Measurements from ENCODE around the gene PGAM5.

Gene PGAM5

DNA sequence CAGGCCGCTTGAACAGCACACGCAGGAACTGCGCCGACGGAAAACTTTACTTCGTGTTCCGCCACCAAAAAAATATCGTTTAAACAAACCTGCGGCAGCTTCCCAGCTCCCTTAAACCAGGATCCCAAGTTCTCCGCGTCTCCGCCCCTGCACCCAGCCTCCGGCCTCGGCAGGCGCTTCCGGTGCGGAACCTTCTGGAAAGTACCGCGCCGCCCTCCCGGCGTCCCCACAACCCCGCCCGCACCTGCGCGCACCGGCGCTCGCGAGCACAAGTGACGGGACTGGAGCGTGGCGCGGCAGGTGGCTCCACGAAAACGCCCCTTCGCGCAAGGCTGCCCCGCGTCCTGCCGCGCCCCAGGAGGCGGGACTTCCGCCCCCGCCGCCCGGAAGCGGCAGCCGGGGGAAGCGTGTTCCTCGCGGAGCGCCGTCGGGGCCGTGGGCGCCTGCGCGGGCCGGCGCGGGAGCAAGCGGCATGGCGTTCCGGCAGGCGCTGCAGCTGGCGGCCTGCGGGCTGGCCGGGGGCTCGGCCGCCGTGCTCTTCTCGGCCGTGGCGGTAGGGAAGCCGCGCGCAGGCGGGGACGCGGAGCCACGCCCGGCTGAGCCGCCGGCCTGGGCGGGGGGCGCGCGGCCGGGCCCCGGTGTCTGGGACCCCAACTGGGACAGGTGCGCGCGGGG, at the start of gene PGAM5:
PGAM5 (plus strand) TSS at position 438 of the 675 bp plus-strand sequence; CDS start at position 473, 35 bp downstream.
- DNase-seq = peak in 57 of 58 donors; percentile 15 to 87 (median 68)

DNA sequence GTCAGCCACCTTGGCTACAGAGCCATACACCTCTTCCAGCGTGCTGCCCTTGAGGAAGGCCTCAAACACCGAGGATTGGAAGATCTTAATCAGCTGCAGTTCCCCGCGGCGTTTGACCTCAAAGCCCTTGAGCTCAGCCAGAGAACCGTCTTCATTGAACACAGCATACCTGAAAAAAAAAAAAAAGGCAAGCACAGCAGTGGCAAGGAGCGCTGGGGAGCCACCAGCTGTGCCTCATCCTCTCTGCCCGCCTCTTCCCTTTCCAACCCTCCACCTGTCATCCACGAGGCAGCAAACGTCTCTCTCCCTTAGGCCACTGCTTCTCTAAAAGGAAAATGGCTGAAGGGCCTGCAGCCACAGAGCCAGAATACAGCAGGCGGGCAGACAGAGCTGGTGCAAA, 49.6 kb upstream of the PGAM5 start:
- DNase-seq = no peak

DNA sequence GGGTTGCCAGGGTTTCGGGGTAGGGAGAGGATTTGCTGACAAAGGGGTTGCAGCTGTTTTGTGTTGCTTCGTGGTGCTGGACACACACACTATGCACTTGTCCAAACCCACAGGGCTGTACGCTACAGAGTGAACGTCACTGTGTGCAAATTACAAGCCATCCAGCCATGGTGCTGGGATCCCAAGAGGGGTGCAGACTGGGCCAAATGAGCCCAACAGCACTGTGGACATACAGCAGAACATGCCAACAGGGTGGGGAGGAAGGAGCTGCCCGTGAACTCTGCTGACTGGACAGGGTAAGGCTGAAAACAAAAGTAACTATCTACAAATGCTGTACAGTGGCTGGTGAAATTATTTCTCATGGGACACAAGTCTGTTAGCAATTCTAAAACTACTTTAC, 48.7 kb upstream of the PGAM5 start:
- DNase-seq = no peak

DNA sequence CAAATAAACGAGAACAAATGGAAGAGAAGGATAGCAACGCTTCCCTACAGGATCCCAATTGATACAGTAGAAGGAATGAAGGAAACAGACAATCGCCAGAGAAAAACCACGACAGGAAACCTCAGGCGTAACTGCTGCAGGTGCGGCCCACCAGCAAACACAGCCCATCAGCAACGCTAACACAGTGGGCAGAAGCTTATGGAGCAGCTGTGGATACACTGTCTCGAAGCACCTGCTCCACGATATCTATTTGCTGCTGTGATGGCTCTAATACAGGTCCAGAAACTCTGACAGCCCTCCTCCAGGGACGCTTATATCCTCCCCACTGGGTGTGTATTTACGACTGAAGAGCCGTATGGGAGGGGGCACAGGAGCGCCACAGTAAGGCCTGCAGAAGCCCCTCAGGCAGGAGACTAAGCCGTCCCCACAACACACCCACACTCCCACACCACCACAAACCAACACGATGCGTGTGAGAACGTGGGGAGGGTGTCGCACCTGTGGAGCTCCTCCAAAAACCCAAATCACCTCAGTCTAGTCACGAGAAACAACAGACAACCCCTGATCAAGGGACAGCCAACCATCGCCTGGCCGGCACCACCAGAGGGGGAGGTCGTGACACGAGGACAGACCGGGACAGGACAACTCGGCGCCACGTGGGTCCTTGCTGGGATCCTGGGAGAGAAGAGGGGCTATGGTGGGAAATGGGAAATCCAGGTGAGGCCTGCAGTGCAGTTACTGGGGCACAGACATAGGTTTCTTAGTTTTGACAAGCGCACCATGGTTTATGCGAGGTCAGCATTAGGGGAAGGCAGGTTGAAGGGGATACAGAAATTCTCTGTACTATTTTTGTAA, 47.5 kb upstream of the PGAM5 start:
- no peak for DNase-seq

DNA sequence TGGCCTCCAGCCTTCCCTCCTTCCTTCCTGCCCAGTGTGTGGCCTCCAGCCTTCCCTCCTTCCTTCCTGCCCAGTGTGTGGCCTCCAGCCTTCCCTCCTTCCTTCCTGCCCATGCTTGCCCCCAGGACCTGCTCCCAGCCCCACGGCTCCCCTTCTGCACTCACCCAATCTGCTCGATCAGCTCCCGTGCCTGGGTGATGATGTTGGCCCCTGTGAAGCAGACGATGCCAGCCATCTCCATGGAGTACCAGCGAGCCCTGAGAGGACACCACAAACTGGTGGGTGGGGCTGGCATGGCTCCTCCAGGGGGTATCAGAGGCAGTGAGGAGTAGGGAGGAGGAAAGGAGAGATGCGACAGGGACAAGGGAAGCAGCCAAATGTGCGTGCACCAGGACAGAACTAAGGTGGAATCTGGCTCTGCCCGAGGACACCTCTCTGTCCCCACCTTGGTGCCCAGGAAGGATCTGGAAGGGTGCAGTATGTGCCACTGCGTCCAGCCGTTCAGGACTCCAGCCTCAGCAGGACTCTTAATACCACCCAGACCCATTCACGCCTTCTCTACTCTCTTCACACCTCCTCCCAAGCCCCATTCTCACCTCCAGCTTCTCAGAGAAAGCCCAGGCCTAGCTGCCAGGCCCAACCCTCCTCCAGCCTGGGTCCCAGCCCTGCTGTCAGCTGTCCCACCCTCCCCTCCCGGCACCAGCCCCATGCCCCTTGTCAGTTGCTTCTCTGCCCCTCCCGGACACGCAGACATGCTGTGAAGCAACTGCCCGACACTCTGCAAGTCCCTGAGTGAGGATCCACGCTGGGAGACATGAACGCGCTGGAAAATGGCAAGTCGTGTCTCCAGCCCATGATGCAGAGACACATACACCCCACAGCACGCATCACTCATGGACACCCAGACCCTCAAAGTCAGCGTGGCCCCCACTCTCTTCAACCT, 46.2 kb upstream of the PGAM5 start:
- DNase-seq = no peak

DNA sequence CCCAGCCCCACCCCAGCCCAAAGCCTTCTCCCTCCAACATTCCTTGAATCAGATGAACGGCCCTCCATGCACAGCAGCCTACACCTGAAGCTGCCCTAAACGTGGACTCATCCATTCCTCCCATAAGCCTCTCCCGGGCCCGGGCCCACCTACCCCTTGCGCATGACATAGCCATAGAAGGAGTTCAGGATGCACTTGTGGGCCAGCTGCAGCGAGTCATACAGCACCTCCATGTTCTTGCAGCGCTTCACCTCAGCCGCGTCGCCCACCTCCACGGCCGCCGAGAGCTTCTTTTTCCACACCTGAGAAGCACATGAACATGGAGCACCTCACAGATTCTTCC, 45.5 kb upstream of the PGAM5 start:
- DNase-seq = no peak

DNA sequence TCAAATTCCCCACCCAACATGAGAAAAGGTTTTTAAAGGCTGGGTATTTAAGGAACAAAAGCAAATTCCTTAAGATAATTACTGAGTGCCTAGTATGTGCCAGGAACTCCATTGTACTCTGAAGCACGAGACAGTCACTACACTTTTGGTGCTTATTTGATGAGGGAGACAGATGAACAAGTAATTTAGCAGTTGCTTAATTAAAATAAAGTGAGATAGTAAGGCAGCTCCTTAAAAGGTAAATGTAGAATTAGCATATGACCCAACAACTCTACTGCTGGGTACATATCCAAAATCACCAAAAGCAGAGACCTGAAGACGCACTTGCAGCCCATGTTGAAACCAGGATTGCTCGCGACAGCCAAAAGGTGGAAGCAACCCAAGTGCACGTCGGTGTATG, 44.8 kb upstream of the PGAM5 start:
- DNase-seq = no peak

DNA sequence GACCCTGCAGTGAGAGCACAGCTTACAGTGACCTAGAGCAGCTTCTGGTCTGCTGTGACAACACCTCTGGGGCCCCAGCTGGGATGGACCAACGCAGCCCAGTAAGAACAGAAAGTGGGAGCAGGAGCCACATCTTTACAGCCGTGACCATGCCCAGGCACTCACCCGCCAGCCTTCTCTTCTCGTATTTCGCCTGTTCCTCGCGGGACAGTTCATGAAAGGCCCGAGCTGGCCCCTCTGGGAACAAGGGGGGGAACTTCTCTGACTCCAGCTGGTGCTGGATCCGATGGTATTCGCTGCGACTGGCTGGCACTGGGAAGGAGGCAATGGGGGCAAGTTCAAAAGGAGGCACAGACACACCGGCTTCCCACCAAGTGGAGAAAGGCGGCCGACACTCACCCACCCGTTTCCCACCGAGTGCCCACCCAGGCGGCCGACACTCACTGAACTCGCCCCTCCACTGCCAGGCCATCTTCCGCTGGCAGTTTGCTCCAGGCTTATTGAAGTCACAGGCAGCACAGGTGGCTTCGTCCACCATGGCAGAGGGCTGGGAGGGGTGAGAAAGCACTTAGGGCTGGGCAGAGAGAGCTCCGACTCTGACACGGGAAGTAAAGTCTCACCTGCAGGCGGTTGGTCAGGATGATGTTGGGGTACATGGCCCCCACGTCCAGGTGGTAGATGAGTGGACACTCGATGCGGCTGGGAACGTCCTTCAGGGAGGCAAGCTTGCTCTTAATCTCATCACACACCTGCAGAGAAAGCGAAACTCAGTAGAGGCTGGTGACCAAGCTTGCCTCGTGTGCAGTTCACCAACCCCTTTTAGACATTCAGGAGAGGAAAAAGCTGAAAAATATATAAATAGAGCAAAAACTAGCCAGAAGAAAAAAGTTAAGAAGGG, 42.2 kb upstream of the PGAM5 start:
- no peak for DNase-seq

DNA sequence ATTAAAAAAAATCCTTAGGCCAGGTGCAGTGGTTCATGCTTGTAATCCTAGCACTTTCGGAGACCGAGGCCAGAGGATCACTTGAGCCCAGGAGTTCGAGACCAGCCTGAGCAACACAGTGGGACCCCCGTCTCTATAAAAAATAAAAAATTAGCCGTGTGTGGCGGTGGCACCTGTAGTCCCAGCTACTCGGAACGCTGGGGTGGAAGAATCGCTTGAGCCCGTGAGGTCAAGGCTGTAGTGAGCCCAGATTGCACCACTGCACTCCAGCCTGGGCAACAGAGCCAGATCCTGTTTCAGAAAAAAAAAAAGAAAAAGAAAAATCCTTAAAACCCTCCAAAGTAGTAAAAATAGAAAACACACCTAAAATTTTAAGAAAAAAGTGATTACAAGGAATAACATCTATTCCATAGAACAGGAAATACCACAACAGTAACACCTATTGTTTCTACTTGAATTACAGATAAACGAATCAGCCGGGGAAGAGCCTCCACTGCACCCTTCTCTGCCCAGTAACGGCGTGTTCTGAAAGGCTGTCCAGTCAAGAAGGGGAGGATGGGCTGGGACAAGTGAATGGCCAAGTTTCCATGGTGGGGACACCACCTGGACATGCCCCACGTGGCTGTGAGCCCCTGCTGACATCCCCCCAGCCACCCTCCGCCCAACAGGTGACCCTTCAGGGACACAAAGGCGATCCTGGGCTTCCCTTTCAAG, 41.3 kb upstream of the PGAM5 start:
- DNase-seq = no peak

DNA sequence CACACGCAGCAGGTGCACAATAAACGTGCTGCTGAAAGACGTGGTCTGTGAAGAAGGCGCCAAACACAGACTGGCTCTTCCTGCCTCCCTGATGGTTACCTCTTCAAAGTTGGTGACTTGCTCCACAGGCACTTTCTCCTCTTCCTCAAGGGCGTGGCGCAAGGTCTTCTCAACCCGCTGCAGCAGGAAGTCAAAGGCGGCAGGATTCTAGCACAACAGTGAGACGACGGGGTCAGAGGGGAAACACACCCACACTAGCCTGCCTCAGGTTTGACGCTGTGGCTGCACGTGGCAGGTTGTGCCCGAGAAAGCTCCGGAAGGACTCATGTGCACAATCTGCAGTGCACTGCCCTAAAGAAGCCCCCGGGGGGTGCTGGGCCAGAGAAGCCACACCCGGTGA, 38.5 kb upstream of the PGAM5 start:
- DNase-seq = no peak

DNA sequence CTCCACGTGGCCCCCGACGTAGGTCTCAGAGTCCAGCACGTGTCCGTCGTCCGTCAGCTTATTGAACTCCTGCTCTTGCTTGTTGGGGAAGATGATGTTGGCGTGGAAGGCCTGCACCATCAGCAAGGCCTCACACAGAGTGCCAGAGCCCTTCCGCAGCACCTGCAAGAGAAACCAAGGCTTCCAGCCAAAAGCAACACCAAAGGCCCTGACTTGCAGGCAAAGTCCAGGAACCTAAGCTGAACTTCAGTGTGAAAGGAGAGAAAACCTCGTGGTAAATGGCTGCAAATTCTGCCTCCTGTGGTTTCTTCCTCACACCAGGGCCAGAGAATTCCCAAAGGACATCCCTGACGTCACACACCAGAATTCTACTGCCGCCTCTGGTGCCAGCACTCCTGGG, 38.0 kb upstream of the PGAM5 start:
- DNase-seq = no peak

DNA sequence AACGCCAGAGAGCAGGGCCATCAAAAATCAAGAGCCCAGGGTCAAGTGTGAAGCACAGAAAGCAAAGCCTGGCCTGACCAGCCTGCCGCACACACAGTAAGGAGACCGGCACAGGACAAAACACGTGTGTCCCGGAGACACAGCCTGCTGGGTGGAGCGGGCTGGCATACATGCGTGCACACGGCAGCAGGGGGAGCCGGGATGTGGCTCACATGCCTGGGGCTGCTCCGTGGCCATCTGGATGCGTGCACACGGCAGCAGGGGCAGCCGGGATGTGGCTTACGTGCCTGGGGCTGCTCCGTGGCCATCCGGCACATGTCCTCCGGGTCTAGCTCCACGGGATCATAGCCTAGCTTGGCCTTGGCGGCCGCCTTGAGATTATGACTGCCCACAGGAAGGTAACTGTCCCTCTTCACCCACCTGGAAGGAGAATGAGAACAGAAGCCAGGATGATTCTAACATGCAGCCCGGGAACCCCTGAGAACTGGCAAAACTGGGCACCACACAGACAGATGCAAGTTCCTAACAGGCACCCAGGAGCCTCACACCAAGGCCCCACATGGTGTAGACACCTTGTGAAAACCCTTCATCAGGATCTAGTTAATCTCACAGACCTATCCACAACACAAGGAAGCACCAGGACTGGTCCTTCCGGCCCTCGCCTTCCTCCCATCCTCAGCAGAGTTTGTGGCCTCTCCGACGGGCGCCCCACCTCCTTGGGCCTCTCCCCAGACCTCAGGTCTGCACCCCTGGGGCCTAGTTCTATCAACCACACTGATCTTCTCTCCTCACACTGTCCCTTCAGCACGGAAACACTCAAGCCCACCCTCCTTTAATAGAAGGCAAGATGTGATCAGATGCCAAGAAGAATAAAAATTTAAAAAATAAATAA, 37.1 kb upstream of the PGAM5 start:
- no peak for DNase-seq

DNA sequence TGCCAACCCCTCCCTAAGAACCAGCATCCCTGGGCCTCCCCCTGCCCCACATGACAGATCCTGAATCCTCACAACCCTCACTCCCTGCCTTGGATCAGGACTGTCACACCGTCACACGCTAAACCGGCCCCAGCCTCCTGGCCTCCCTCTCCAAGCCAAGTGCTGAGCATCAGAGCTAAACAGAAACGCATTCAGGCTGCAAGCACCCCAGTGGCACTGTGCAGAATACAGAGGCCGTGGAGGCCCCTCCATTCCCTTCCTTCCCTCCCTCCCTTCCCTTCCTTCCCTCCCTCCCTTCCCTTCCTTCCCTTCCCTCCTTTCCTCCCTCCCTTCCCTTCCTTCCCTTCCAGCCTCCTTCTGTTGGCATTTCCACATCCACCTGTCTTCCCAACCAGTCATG, 36.1 kb upstream of the PGAM5 start:
- DNase-seq = no peak

DNA sequence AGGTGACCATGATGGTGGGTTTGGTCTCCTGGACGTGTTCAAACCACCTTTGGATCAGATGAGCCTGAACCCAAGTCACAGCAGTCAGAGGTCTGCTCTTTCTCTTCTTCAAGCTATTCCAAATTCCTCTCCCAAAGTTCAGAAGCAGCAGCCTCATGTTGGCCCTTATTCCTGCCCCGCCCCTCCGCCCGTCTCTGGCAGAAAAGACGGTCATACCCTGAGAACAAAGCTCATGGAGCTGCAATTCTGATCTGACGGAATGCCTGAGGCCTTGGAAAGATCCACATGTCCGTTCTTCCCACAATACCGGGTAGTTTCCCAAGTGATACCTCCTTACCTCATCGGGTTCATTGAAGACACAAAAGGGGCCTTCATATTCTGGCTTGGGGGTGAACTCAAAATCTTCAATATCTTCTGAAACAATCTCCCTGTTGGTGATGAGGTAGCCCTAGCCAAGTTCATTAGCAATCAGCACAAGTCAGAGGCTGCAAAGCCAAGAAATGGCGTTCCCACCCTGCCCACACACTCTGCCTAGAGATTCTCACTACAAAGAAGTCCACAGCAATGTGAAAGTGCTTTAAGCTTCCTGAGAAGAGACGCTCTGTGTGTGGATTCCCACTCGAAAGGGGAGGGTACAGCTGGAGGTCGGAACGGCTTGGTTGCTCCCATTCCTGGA, 34.7 kb upstream of the PGAM5 start:
- no peak for DNase-seq

DNA sequence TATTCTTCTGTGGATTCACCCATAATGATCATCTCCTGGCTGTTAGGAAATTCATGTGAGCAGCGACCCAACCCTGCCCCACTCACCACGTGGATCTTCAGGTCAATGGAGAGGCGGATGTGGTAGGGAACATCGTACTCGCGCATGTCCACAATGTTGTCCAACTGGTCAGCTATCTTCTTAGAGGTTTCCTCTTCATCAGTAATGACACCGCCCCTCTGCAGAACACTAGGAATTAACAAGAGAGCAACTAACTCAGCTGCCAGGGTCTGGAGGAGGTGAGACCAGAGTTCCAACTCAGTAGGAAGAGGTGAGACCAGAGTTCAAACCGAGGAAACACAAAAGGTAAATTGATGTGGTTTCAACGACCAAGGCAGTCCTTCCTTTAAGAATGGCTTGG, 33.1 kb upstream of the PGAM5 start:
- DNase-seq = no peak

DNA sequence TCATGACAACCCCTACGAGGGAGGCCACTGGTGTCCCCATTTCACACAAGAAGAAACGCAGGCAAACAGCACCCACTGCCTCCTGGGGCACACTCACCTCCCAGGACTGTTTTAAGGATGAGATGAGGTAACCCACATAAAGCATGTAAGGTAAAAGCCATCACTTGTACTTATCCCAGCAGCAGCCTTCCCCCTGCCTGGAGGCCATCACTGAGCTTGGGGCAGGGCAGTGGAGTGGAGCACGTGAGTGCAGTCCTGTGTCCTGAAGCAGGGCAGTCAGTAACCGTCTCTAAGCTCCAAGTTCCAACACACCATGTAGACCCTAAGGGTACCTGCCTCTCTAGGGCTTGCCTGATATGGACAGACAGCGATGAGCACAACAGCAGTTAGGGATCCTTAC, 25.2 kb upstream of the PGAM5 start:
- DNase-seq = no peak

DNA sequence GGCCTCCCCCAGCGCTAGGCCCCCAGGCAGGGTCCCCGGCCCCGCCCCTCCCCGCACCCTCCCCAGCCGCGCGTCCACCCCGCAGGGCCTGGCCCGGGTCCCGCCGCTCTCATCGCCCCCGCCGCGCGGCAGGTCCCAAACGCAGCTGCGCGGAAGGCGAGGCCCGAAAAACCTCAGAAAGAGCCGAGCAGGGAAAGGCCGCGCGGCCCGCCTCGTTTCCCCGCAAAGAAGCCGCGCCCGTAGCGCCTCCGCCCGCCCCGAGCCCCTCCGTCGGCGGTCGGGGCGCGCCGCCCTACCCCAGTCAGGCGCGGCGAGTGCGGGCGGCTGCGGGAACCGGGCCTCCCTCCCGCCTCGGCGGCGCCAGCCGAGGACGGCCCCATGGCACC, 23.8 kb upstream of the PGAM5 start:
- peak in 1 of 58 donors; percentile 42 for DNase-seq

Data from anterior cingulate cortex (tissue), 58 donors.